HepG2 (cell line): Measurements from ENCODE around the gene GPLD1. TPM values are rescaled to one million over a fixed set of nuclear protein-coding genes. Genes with fewer than 3 reads are reported as not detected.
A peak's percentile ranks its signal among the peaks of the same experiment; 100 is the strongest.

ENCODE experiments used
- HMG20B ChIP-seq: conservative IDR thresholded peaks from 2 replicates; pipeline ENCODE4 v1.6.1; 2016; ENCODE audit warnings: missing genetic modification reagents, missing compliant biosample characterization
- ISL2 ChIP-seq: sonication (generic); formaldehyde crosslinking; IDR thresholded peaks from 2 replicates; pipeline ENCODE4 v1.5.0; 2020; ENCODE audit warnings: missing genetic modification reagents
- KAT2B ChIP-seq: fragments of 150-350 bp; IDR thresholded peaks from 2 replicates; pipeline ENCODE4 v1.6.1; 2014; ENCODE audit warnings: low read depth, low read length, borderline replicate concordance
- MAZ ChIP-seq, 2 experiments: sonication (generic) in 1 of 2; formaldehyde crosslinking in 1 of 2; IDR thresholded peaks; 2 replicates each; pipeline versions ENCODE4 v1.5.0 to v1.6.1; 2012 to 2020; ENCODE audit warnings: low read depth in 2 of 2, mild to moderate bottlenecking in 2 of 2, borderline replicate concordance in 1 of 2, improper control_type of control experiment in 1 of 2, low read length in 1 of 2, missing genetic modification reagents in 1 of 2, moderate library complexity in 1 of 2
- MED1 ChIP-seq: sonication (generic); formaldehyde crosslinking; IDR thresholded peaks from 2 replicates; pipeline ENCODE4 v1.4.0; 2020; ENCODE audit warnings: missing genetic modification reagents
- NCOA2 ChIP-seq: sonication (generic); formaldehyde crosslinking; IDR thresholded peaks from 2 replicates; pipeline ENCODE4 v1.8.0; 2022; ENCODE audit warnings: inconsistent platforms
- PRDM15 ChIP-seq: sonication (generic); formaldehyde crosslinking; IDR thresholded peaks from 2 replicates; pipeline ENCODE4 v1.4.0; 2020; ENCODE audit warnings: missing genetic modification reagents
- RBM39 ChIP-seq: fragments of 200-400 bp; formaldehyde crosslinking; IDR thresholded peaks from one replicate; pipeline ENCODE4 v1.6.1; 2018; ENCODE audit warnings: antibody characterized with exemption, mild to moderate bottlenecking, low read depth, low read length; ENCODE audit not compliant: poor library complexity, severe bottlenecking
- SKI ChIP-seq: fragments of 450-650 bp; IDR thresholded peaks from one replicate; pipeline ENCODE4 v1.6.1; 2018; ENCODE audit warnings: mild to moderate bottlenecking; ENCODE audit not compliant: partially characterized antibody
- TP53 ChIP-seq: sonication (generic); formaldehyde crosslinking; conservative IDR thresholded peaks from 2 replicates; pipeline ENCODE4 v1.4.0; 2020; ENCODE audit warnings: missing genetic modification reagents
- ZBED4 ChIP-seq: sonication (generic); formaldehyde crosslinking; IDR thresholded peaks from 2 replicates; pipeline ENCODE4 v1.4.0; 2020; ENCODE audit warnings: missing genetic modification reagents, borderline replicate concordance
- ZBTB1 ChIP-seq: sonication (generic); formaldehyde crosslinking; IDR thresholded peaks from 2 replicates; pipeline ENCODE4 v1.4.0; 2020; ENCODE audit warnings: missing genetic modification reagents, borderline replicate concordance
- ZFP36 ChIP-seq: fragments of 150-350 bp; IDR thresholded peaks from 2 replicates; pipeline ENCODE4 v1.6.1; 2018; ENCODE audit warnings: borderline replicate concordance, low read length, low read depth; ENCODE audit not compliant: partially characterized antibody
- ZFP36L1 ChIP-seq: sonication (generic); formaldehyde crosslinking; IDR thresholded peaks from 2 replicates; pipeline ENCODE4 v1.8.0; 2022; ENCODE audit warnings: mild to moderate bottlenecking, missing genetic modification reagents, moderate library complexity
- ZMAT5 ChIP-seq: sonication (generic); formaldehyde crosslinking; IDR thresholded peaks from 2 replicates; pipeline ENCODE4 v1.5.0; 2020; ENCODE audit warnings: mild to moderate bottlenecking, low read depth, missing genetic modification reagents, borderline replicate concordance
- ZNF30 ChIP-seq: sonication (generic); formaldehyde crosslinking; IDR thresholded peaks from 2 replicates; pipeline ENCODE4 v1.5.0; 2020; ENCODE audit warnings: mild to moderate bottlenecking, missing genetic modification reagents
- ZNF557 ChIP-seq: sonication (generic); formaldehyde crosslinking; IDR thresholded peaks from 2 replicates; pipeline ENCODE4 v1.4.0; 2020; ENCODE audit warnings: missing genetic modification reagents
- ZNF709 ChIP-seq: sonication (generic); formaldehyde crosslinking; IDR thresholded peaks from 2 replicates; pipeline ENCODE4 v1.5.0; 2020; ENCODE audit warnings: mild to moderate bottlenecking, missing genetic modification reagents
- polyA plus RNA-seq, 8 experiments: library from polyadenylated mRNA; depleted of rRNA in 3 of 8; stranded (reverse) in 7 of 8; unstranded in 1 of 8; fragments of >200 nt; fragmentation: Illumina TruSeq in 4 of 8; extraction: Trizol in 4 of 8; gene quantifications; 2 replicates each; pipeline versions ENCODE4 v1.2.1 to v1.2.3, GENCODE V29; 2011 to 2016; ENCODE audit warnings: low read depth in 4 of 8, missing spikeins in 1 of 8, mixed read lengths in 1 of 8; ENCODE audit not compliant: insufficient read depth in 1 of 8
- total RNA-seq, 5 experiments: library from RNA; depleted of rRNA; stranded (reverse); fragments of >200 nt; fragmentation: Illumina TruSeq; extraction: Trizol; gene quantifications; 2 replicates each; pipeline ENCODE4 v1.2.3, GENCODE V29; 2016; ENCODE audit warnings: low read depth in 1 of 5

GPLD1 gene
- total and polyA plus RNA-seq, 2 of the 13 experiments (the other 11 are each of a cell fraction or from before 2014, with no cell fraction given): 6.2 to 7.6 TPM

GRCh38 chr6:24402697-24403500 lies 86.5 kb downstream of the GPLD1 start, which contains the start of gene MRS2 (continued):
- peak; percentile 63 for TF ChIP-seq RBM39
- 0 out of 2 replicates have a peak, but pooled peaks have one; percentile 52 for TF ChIP-seq ZFP36L1 (CRISPR knock-in tag)
- peak; percentile 95 for TF ChIP-seq SKI
- TF ChIP-seq ZNF709 (CRISPR knock-in tag): peak; percentile 76; the same call in 1 of the 2 replicates
- no peak; the same call in 1 of the 2 replicates for TF ChIP-seq HMG20B (CRISPR knock-in tag)
- TF ChIP-seq TP53: peak; percentile 92
- no peak for TF ChIP-seq NCOA2 (CRISPR knock-in tag)
- no peak for TF ChIP-seq KAT2B
- TF ChIP-seq MAZ (IDR thresholded peaks at IDR 0.05; ENCODE audit: borderline replicate concordance, low read depth, low read length): 0 out of 2 replicates have a peak, but pooled peaks have one; percentile 18
- peak; percentile 93 for TF ChIP-seq MAZ (CRISPR knock-in tag; IDR thresholded peaks at IDR 0.05; ENCODE audit: low read depth)
- TF ChIP-seq ZBTB1: no peak
- no peak for TF ChIP-seq ZFP36
- peak; percentile 74; the same call in 1 of the 2 replicates for TF ChIP-seq ZNF30 (CRISPR knock-in tag)
- 0 out of 2 replicates have a peak, but pooled peaks have one; percentile 27 for TF ChIP-seq ZNF557 (CRISPR knock-in tag)
- TF ChIP-seq PRDM15: peak; percentile 66; the same call in 1 of the 2 replicates
- TF ChIP-seq ISL2 (CRISPR knock-in tag): peak; percentile 88
- no peak for TF ChIP-seq ZMAT5
- TF ChIP-seq MED1: peak; percentile 76
- TF ChIP-seq ZBED4 (CRISPR knock-in tag): no peak
